Uterus (tissue), 2 donors: ENCODE measurements around the gene ASPDH.
A peak's percentile ranks its signal among the peaks of the same experiment; 100 is the strongest.

Experiments used
- POLR2A ChIP-seq, 2 donors: fragments of 450-650 bp; IDR thresholded peaks; one replicate each; pipeline ENCODE4 v1.6.1; 2016; ENCODE audit warnings: antibody characterized with exemption in 2 of 2, mild to moderate bottlenecking in 1 of 2, moderate library complexity in 1 of 2
- TF ChIP-seq, protein P1 (sequence below), 4 experiments: fragments of 200-600 bp in 2 of 4; fragments of 450-650 bp in 2 of 4; sonication (generic) in 2 of 4; IDR thresholded peaks; one replicate each; pipeline ENCODE4 v1.5.1; 2016 to 2019; ENCODE audit warnings: antibody characterized with exemption in 4 of 4, mild to moderate bottlenecking in 2 of 4, moderate library complexity in 1 of 4

DNA sequence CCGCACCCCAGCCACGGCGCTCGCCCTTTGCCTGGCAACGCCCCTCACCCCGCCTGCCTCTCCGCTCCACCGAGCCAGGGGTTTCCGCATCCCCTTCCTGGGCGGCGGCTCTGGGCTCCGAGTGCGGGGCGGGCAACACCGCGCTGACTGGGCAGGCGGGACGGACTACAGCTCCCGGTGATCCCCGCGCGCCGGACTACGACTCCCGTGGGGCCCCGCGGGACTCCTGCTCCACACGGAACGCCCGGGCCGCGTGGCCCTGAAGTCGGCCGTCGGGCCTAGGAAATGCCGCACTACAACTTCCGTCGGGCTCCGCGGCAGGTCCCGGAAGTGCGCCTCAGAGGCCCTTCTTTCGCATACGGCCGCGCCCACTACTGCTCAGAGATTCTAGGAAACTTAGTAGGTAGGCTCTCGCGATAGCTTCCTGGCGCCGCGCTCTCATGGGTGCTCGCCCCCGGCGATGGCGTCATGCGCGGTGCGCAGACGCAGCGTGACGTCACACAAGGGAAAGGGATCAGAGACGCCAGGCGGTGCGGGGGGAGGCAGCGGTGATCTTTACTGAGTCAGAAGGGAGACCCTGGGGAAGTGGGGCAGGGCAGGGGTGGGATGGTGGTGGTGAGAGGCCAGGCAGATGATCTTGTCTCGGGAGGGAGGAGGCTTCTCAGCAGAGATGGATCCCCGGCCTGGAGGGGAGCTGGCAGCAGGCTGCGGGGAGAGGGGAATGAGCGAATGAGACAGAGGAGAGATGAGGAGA, 2.5 kb downstream of the ASPDH start, which contains the start of gene JOSD2:
- TF ChIP-seq, protein P1, sequence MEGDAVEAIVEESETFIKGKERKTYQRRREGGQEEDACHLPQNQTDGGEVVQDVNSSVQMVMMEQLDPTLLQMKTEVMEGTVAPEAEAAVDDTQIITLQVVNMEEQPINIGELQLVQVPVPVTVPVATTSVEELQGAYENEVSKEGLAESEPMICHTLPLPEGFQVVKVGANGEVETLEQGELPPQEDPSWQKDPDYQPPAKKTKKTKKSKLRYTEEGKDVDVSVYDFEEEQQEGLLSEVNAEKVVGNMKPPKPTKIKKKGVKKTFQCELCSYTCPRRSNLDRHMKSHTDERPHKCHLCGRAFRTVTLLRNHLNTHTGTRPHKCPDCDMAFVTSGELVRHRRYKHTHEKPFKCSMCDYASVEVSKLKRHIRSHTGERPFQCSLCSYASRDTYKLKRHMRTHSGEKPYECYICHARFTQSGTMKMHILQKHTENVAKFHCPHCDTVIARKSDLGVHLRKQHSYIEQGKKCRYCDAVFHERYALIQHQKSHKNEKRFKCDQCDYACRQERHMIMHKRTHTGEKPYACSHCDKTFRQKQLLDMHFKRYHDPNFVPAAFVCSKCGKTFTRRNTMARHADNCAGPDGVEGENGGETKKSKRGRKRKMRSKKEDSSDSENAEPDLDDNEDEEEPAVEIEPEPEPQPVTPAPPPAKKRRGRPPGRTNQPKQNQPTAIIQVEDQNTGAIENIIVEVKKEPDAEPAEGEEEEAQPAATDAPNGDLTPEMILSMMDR (IDR thresholded peaks at IDR 0.05) = peak in 1 of 4 experiments; percentile 44
- peak; percentile 34 to 55 for TF ChIP-seq POLR2A (IDR thresholded peaks at IDR 0.05)
